ENCODE data around the gene RUNX1.

DNA sequence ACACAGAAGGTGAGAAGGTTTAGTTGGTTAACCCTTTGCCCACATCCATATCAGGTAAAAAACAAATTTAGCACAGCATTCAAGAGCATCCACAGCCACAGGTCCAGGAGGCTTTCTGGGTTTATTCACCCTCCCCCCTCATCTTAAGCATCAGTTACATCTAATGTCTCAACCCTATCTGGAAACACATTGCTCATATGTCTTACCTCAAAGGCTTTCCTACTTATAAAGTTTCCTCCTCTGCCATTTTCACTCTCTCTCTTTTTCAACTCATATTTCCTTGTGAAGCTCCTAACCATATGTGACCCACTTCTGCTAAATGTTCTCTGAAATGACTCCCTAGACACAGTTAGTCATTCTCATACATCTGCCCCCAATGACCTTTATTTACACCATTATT lies 47.9 kb upstream of the RUNX1 start:
- TF ChIP-seq, protein P1, sequence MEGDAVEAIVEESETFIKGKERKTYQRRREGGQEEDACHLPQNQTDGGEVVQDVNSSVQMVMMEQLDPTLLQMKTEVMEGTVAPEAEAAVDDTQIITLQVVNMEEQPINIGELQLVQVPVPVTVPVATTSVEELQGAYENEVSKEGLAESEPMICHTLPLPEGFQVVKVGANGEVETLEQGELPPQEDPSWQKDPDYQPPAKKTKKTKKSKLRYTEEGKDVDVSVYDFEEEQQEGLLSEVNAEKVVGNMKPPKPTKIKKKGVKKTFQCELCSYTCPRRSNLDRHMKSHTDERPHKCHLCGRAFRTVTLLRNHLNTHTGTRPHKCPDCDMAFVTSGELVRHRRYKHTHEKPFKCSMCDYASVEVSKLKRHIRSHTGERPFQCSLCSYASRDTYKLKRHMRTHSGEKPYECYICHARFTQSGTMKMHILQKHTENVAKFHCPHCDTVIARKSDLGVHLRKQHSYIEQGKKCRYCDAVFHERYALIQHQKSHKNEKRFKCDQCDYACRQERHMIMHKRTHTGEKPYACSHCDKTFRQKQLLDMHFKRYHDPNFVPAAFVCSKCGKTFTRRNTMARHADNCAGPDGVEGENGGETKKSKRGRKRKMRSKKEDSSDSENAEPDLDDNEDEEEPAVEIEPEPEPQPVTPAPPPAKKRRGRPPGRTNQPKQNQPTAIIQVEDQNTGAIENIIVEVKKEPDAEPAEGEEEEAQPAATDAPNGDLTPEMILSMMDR (IDR thresholded peaks at IDR 0.05 in 8 of 11, conservative IDR thresholded peaks at IDR 0.05 in 3 of 11): no peak
- no peak for TF ChIP-seq POLR2A (IDR thresholded peaks at IDR 0.05)
- TF ChIP-seq POLR2AphosphoS5 (IDR thresholded peaks at IDR 0.05): no peak

Measured in spleen (tissue), 7 donors.